Vagina (tissue), 2 donors: ENCODE data around the gene YIF1A. TPM values are rescaled to one million over a fixed set of nuclear protein-coding genes. Genes with fewer than 3 reads are reported as not detected.
A peak's percentile ranks its signal among the peaks of the same experiment; 100 is the strongest.
"Not testable (repeated sequence)": the region's sequence is repeated elsewhere in the genome, so short reads cannot be mapped to it uniquely, and the experiment has no call there.

ENCODE experiments used
- DNase-seq, 2 donors: peaks; one replicate each; pipeline ENCODE4 v3.0.0-alpha.2; 2017; ENCODE audit errors: extremely low spot score in 2 of 2
- H3K27ac ChIP-seq: fragments of 200-600 bp; sonication (generic); one replicate; pipeline ENCODE4 v1.5.1; 2019
- H3K27me3 ChIP-seq: fragments of 200-600 bp; sonication (generic); one replicate; pipeline ENCODE4 v1.5.1; 2019
- H3K36me3 ChIP-seq, 2 donors: fragments of 200-600 bp; sonication (generic); one replicate each; pipeline ENCODE4 v1.5.1; 2017 to 2019
- H3K4me1 ChIP-seq: fragments of 200-600 bp; sonication (generic); one replicate; pipeline ENCODE4 v1.5.1; 2019
- H3K4me3 ChIP-seq, 2 donors: fragments of 200-600 bp; sonication (generic); 1 replicate in 1 of 2; 2 replicates in 1 of 2; pipeline ENCODE4 v1.5.1; 2016 to 2019
- H3K9me3 ChIP-seq: fragments of 200-600 bp; sonication (generic); one replicate; pipeline ENCODE4 v1.5.1; 2019
- POLR2A ChIP-seq, 2 donors: fragments of 450-650 bp; IDR thresholded peaks; one replicate each; pipeline ENCODE4 v1.6.1; 2017; ENCODE audit warnings: antibody characterized with exemption in 2 of 2, mild to moderate bottlenecking in 2 of 2, moderate library complexity in 2 of 2
- POLR2AphosphoS5 ChIP-seq, 2 donors: sonication (generic); formaldehyde crosslinking; IDR thresholded peaks; one replicate each; pipeline ENCODE4 v1.9.0; 2017; ENCODE audit warnings: antibody characterized with exemption in 2 of 2, mild to moderate bottlenecking in 2 of 2, low read depth in 1 of 2; ENCODE audit not compliant: insufficient read depth in 1 of 2
- intact Hi-C: fragments of 100-400 bp; cut with DNase I; formaldehyde crosslinking; loops from one replicate; pipeline ENCODE4 v1.15.1; 2023
- total RNA-seq: library from RNA; depleted of rRNA; stranded (reverse); fragments of >200 nt; gene quantifications from one replicate; pipeline ENCODE4 v1.2.3, GENCODE V29; 2016
- TF ChIP-seq, protein P1 (sequence below), 3 experiments: fragments of 450-650 bp in 2 of 3; fragments of 200-600 bp in 1 of 3; sonication (generic) in 1 of 3; IDR thresholded peaks; one replicate each; pipeline ENCODE4 v1.5.1; 2017 to 2019; ENCODE audit warnings: antibody characterized with exemption in 3 of 3, mild to moderate bottlenecking in 2 of 3, moderate library complexity in 2 of 3

The YIF1A gene
- total RNA-seq, 1 donor from 2014 or later: 130 TPM

GRCh38 chr11:66258473-66258893, 30.5 kb downstream of the YIF1A start:
- intact Hi-C loops: no loop called here
- H3K27me3 ChIP-seq: no peaks in the 10 kb centered on the region
- peaks cover 20% of the 10 kb centered on the region for H3K4me1 ChIP-seq
- H3K9me3 ChIP-seq: no peaks in the 10 kb centered on the region
- H3K36me3 ChIP-seq: peaks cover 0 to 31% of the 10 kb centered on the region in 2 donors
- H3K27ac ChIP-seq: peak overlapping the region; percentile 88
- no peak for DNase-seq
- TF ChIP-seq POLR2A (IDR thresholded peaks at IDR 0.05): no peak
- peak in 1 of 2 donors; percentile 18 for TF ChIP-seq POLR2AphosphoS5 (IDR thresholded peaks at IDR 0.05; ENCODE audit: insufficient read depth in 1 of 2, low read depth in 1 of 2)
- peak overlapping the region; percentile 83 to 90 for H3K4me3 ChIP-seq

DNA sequence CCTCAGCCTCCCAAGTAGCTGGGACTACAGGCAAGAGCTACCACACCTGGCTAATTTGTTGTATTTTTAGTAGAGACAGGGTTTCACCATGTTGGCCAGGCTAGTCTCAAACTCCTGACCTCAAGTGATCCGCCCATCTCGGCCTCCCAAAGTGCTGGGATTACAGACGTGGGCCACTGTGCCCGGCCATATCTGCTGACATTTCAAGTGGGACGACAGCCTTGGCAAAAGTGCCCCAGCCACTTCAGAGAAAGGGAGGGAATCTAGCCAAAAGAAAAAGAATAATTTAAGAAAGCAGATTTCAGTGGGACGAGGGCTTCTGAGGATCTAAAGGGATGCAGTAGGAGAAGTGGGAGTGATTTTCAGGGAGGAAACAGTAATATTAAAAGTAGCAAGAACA, 35.9 kb downstream of the YIF1A start:
- H3K36me3 ChIP-seq, intact Hi-C loops, H3K27ac ChIP-seq, H3K4me3 ChIP-seq, H3K27me3 ChIP-seq, H3K4me1 ChIP-seq, H3K9me3 ChIP-seq, DNase-seq: not testable (repeated sequence)

- no peaks in the 10 kb centered on the region for H3K36me3 ChIP-seq
- peaks cover 5% of the 10 kb centered on the region for H3K4me1 ChIP-seq
- no peak overlapping the region for H3K4me3 ChIP-seq
- intact Hi-C loops: no loop called here
- DNase-seq: no peak
- H3K27ac ChIP-seq: no peak overlapping the region
- no peaks in the 10 kb centered on the region for H3K27me3 ChIP-seq
- TF ChIP-seq, protein P1, sequence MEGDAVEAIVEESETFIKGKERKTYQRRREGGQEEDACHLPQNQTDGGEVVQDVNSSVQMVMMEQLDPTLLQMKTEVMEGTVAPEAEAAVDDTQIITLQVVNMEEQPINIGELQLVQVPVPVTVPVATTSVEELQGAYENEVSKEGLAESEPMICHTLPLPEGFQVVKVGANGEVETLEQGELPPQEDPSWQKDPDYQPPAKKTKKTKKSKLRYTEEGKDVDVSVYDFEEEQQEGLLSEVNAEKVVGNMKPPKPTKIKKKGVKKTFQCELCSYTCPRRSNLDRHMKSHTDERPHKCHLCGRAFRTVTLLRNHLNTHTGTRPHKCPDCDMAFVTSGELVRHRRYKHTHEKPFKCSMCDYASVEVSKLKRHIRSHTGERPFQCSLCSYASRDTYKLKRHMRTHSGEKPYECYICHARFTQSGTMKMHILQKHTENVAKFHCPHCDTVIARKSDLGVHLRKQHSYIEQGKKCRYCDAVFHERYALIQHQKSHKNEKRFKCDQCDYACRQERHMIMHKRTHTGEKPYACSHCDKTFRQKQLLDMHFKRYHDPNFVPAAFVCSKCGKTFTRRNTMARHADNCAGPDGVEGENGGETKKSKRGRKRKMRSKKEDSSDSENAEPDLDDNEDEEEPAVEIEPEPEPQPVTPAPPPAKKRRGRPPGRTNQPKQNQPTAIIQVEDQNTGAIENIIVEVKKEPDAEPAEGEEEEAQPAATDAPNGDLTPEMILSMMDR (IDR thresholded peaks at IDR 0.05): no peak
- TF ChIP-seq POLR2AphosphoS5 (IDR thresholded peaks at IDR 0.05; ENCODE audit: insufficient read depth in 1 of 2, low read depth in 1 of 2): no peak
- TF ChIP-seq POLR2A (IDR thresholded peaks at IDR 0.05): no peak
- H3K9me3 ChIP-seq: no peaks in the 10 kb centered on the region
These were observed 37.1 kb downstream of the YIF1A start for GRCh38 chr11:66251809-66252208.

- intact Hi-C loops: no loop called here
- Histone ChIP-seq H3K9me3 (no peaks in the 10 kb centered on the region), H3K27me3 (no peaks in the 10 kb centered on the region), H3K4me1 (no peaks in the 10 kb centered on the region), H3K4me3 (no peak overlapping the region), H3K27ac (no peak overlapping the region), H3K36me3 (peaks cover 0 to 4% of the 10 kb centered on the region in 2 donors)
- TF ChIP-seq, protein P1 (IDR thresholded peaks at IDR 0.05): no peak
- TF ChIP-seq POLR2AphosphoS5 (IDR thresholded peaks at IDR 0.05; ENCODE audit: insufficient read depth in 1 of 2, low read depth in 1 of 2): no peak
- TF ChIP-seq POLR2A (IDR thresholded peaks at IDR 0.05): no peak
- no peak for DNase-seq
These were observed 40.0 kb downstream of the YIF1A start for GRCh38 chr11:66248903-66249302.

- Histone ChIP-seq H3K9me3 (no peaks in the 10 kb centered on the region), H3K27ac (no peak overlapping the region), H3K27me3 (no peaks in the 10 kb centered on the region), H3K4me1 (no peaks in the 10 kb centered on the region), H3K4me3 (no peak overlapping the region), H3K36me3 (peaks cover 0 to 10% of the 10 kb centered on the region in 2 donors)
- no peak for TF ChIP-seq POLR2A (IDR thresholded peaks at IDR 0.05)
- no peak for TF ChIP-seq POLR2AphosphoS5 (IDR thresholded peaks at IDR 0.05; ENCODE audit: insufficient read depth in 1 of 2, low read depth in 1 of 2)
- TF ChIP-seq, protein P1 (IDR thresholded peaks at IDR 0.05): no peak
- intact Hi-C loops: no loop called here
- no peak for DNase-seq
These were observed 41.1 kb downstream of the YIF1A start for GRCh38 chr11:66247801-66248200.

- no peak for DNase-seq
- H3K4me3 ChIP-seq: no peak overlapping the region
- TF ChIP-seq POLR2A (IDR thresholded peaks at IDR 0.05) (no peak), POLR2AphosphoS5 (IDR thresholded peaks at IDR 0.05; ENCODE audit: insufficient read depth in 1 of 2, low read depth in 1 of 2) (no peak)
- TF ChIP-seq, protein P1 (IDR thresholded peaks at IDR 0.05): no peak
- H3K36me3 ChIP-seq: peaks cover 0 to 15% of the 10 kb centered on the region in 2 donors
- H3K27me3 ChIP-seq: no peaks in the 10 kb centered on the region
- H3K9me3 ChIP-seq: no peaks in the 10 kb centered on the region
- intact Hi-C loops: no loop called here
- H3K27ac ChIP-seq: no peak overlapping the region
- H3K4me1 ChIP-seq: no peaks in the 10 kb centered on the region
These were observed 41.6 kb downstream of the YIF1A start for GRCh38 chr11:66247295-66247694.
